ENCODE data around the gene TTYH2.

Gene TTYH2

GRCh38 chr17:74214484-74215341 is 1.3 kb downstream of the TTYH2 start:
- DNase-seq (ENCODE audit: low read depth): no peak
- no peak overlapping the region for H3K4me3 ChIP-seq (ENCODE audit: low read length)
- no peak for TF ChIP-seq CTCF (IDR thresholded peaks at IDR 0.05; ENCODE audit: insufficient read depth, low read depth, low read length, missing control alignments)

GRCh38 chr17:74215342-74215727 is 2.0 kb downstream of the TTYH2 start:
- TF ChIP-seq CTCF (IDR thresholded peaks at IDR 0.05; ENCODE audit: insufficient read depth, low read depth, low read length, missing control alignments): no peak
- no peak overlapping the region for H3K4me3 ChIP-seq (ENCODE audit: low read length)
- DNase-seq (ENCODE audit: low read depth): no peak

GRCh38 chr17:74216505-74216904 is 3.1 kb downstream of the TTYH2 start:
- no peak overlapping the region for H3K4me3 ChIP-seq (ENCODE audit: low read length)
- no peak for DNase-seq (ENCODE audit: low read depth)
- no peak for TF ChIP-seq CTCF (IDR thresholded peaks at IDR 0.05; ENCODE audit: insufficient read depth, low read depth, low read length, missing control alignments)

GRCh38 chr17:74217037-74217730 is 3.8 kb downstream of the TTYH2 start:
- TF ChIP-seq CTCF (IDR thresholded peaks at IDR 0.05; ENCODE audit: insufficient read depth, low read depth, low read length, missing control alignments): no peak
- H3K4me3 ChIP-seq (ENCODE audit: low read length): no peak overlapping the region
- no peak for DNase-seq (ENCODE audit: low read depth)

GRCh38 chr17:74217888-74218287 is 4.5 kb downstream of the TTYH2 start:
- no peak for DNase-seq (ENCODE audit: low read depth)
- TF ChIP-seq CTCF (IDR thresholded peaks at IDR 0.05; ENCODE audit: insufficient read depth, low read depth, low read length, missing control alignments): no peak
- no peak overlapping the region for H3K4me3 ChIP-seq (ENCODE audit: low read length)

GRCh38 chr17:74218436-74218835 is 5.1 kb downstream of the TTYH2 start:
- DNase-seq (ENCODE audit: low read depth): no peak
- H3K4me3 ChIP-seq (ENCODE audit: low read length): no peak overlapping the region
- no peak for TF ChIP-seq CTCF (IDR thresholded peaks at IDR 0.05; ENCODE audit: insufficient read depth, low read depth, low read length, missing control alignments)
